Measurements from ENCODE around the gene SLC6A6. TPM values are rescaled to one million over a fixed set of nuclear protein-coding genes. Genes with fewer than 3 reads are reported as not detected.

SLC6A6 gene
- total and polyA plus RNA-seq, 8 donors = 2.1 to 11.6 (median 3.4) TPM

DNA sequence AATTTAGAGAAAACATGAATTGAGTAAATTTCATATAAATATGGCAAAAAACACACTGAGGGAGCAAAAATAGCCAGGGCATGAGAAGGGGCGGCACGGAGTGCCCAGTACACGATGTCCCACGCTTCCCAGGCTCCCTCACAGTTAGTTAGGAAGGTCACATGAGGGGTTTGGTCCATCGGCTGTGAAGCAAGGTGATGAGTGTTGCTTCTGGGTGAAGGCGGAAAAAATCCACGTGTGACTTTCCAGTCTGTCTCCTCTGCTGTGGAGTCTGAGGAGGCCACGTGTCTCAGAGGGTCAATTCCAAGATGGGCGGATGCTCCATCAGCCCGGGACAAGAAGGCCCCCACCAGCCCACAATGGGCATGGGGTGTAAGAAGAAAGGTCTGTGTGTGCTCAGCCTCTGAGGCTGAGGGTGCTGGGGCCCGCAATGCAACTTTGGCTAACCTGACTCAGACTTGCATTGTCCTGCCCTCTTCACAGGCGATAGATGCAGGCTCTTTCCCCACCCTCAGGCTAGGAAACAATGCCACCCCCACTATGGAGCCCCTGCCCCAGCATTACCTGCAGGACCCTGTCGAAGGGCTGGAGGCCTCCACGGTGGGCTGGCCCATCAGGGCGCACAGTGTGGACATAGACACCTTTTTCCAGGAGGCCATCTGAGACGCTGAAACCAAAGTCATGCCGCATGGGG lies 92.0 kb downstream of the SLC6A6 start:
- Histone ChIP-seq H3K27me3 (no peaks in the 10 kb centered on the region), H3K27ac (no peak overlapping the region), H3K9me3 (no peaks in the 10 kb centered on the region), H3K4me1 (no peaks in the 10 kb centered on the region), H3K36me3 (no peaks in the 10 kb centered on the region), H3K4me3 (no peak overlapping the region)
- intact Hi-C loops (cut with DNase I) = no loop called here
- FAIRE-seq (no peak), ATAC-seq (no peak), DNase-seq (peak in 1 of 6 donors; percentile 39)
- TF ChIP-seq, protein P1, sequence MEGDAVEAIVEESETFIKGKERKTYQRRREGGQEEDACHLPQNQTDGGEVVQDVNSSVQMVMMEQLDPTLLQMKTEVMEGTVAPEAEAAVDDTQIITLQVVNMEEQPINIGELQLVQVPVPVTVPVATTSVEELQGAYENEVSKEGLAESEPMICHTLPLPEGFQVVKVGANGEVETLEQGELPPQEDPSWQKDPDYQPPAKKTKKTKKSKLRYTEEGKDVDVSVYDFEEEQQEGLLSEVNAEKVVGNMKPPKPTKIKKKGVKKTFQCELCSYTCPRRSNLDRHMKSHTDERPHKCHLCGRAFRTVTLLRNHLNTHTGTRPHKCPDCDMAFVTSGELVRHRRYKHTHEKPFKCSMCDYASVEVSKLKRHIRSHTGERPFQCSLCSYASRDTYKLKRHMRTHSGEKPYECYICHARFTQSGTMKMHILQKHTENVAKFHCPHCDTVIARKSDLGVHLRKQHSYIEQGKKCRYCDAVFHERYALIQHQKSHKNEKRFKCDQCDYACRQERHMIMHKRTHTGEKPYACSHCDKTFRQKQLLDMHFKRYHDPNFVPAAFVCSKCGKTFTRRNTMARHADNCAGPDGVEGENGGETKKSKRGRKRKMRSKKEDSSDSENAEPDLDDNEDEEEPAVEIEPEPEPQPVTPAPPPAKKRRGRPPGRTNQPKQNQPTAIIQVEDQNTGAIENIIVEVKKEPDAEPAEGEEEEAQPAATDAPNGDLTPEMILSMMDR (IDR thresholded peaks at IDR 0.05) = no peak
- WGBS, 2 donors = 83 to 86% methylated on average over 17 of the region's 17 CpGs

DNA sequence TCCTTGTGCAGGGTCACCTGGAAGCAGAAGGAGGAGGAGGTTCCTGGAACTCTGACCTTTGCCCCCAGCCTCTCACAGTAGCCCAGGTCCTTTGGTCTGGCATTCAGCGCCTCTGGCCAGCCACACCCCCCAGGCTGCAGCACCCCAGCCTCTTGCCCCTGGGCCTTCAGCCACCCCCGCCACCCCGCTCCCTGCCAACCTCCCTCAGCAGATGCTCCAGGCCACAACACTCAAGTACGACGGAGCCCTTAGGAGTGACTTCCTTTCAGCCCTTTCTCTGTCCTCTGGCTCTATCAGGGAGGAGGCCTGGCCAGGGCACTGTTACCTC lies 92.5 kb downstream of the SLC6A6 start:
- Histone ChIP-seq H3K36me3 (no peaks in the 10 kb centered on the region), H3K27ac (no peak overlapping the region), H3K9me3 (no peaks in the 10 kb centered on the region), H3K4me3 (no peak overlapping the region), H3K27me3 (no peaks in the 10 kb centered on the region), H3K4me1 (no peaks in the 10 kb centered on the region)
- TF ChIP-seq, protein P1 (IDR thresholded peaks at IDR 0.05) = no peak
- intact Hi-C loops (cut with DNase I) = no loop called here
- WGBS, 2 donors = 75 to 87% methylated on average over 5 of the region's 5 CpGs
- DNase-seq = peak in 1 of 6 donors; percentile 35
- FAIRE-seq = no peak
- ATAC-seq = no peak

DNA sequence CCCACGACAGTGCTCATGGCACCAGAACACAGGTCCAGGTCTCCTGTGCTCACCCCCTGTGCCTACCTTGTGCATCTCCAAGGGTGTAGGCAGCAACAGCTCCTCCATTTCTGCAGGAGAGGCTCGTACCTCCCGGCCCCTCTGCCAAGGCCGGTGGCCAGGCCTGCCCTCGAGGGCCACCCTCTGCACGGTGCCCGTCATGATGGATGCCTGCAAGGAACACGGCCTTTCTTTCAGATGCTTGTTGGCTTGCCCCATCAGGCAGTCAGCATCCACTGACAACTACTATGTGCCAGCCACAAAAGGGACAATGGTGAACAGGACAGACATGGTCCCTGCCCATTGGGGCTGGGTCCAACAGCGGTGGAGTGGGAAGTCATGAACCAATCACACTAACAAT lies 93.9 kb downstream of the SLC6A6 start:
- FAIRE-seq = no peak
- 83 to 84% methylated on average over 9 of the region's 9 CpGs for WGBS, 2 donors
- Histone ChIP-seq H3K9me3 (no peaks in the 10 kb centered on the region), H3K4me1 (no peaks in the 10 kb centered on the region), H3K36me3 (no peaks in the 10 kb centered on the region), H3K4me3 (no peak overlapping the region), H3K27me3 (no peaks in the 10 kb centered on the region), H3K27ac (no peak overlapping the region)
- ATAC-seq = no peak
- DNase-seq = peak in 1 of 6 donors; percentile 47
- intact Hi-C loops (cut with DNase I) = no loop called here
- TF ChIP-seq, protein P1 (IDR thresholded peaks at IDR 0.05) = no peak

DNA sequence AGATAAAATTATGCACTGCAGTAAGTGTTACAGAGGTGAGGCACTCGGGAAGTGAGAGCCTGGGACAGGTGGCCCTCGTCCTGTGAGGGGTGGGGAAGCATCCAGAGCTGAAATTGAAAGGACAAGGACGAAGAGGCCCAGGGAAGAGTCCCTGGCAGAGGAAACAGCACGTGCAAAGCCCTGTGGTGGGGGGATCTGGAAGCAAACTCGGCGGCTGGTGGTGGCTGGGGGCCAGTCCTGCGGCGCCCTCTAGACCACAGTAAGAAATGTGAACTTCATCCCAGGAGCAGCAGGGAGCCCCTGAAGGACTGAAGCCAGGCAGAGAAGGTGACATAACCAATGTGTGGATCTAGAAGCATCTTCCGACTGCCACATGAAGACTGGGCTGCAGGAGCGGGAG lies 94.9 kb downstream of the SLC6A6 start:
- 62 to 66% methylated on average over 10 of the region's 10 CpGs for WGBS, 2 donors
- ATAC-seq (no peak), FAIRE-seq (no peak), DNase-seq (peak in 1 of 6 donors; percentile 24)
- H3K9me3 ChIP-seq = peaks cover 0 to 5% (median 0%) of the 10 kb centered on the region in 4 donors
- TF ChIP-seq, protein P1 (IDR thresholded peaks at IDR 0.05) = no peak
- intact Hi-C loops (cut with DNase I) = no loop called here
- H3K27ac ChIP-seq = no peak overlapping the region
- no peaks in the 10 kb centered on the region for H3K4me1 ChIP-seq
- no peaks in the 10 kb centered on the region for H3K27me3 ChIP-seq
- H3K36me3 ChIP-seq = no peaks in the 10 kb centered on the region
- no peak overlapping the region for H3K4me3 ChIP-seq

DNA sequence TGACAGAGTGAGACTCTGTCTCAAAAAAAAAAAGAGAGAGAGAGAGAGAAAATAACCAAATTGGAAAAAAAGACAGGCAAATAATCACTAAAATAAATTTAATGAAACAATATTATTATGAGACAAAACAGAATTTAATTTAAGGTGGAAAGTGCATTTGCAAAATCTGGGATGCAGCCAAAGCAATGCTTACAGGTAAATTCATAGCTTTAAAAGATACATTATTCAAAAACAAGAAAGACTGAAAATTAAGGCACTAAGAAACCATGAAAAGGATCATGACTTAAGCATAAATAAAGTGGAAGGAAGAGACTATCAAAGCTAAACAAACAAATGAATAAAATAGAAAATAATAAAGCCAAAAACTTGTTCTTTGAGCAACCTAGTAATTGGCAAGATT lies 100.1 kb downstream of the SLC6A6 start:
- no peaks in the 10 kb centered on the region for H3K36me3 ChIP-seq
- DNase-seq (no peak), ATAC-seq (no peak), FAIRE-seq (no peak)
- no peaks in the 10 kb centered on the region for H3K4me1 ChIP-seq
- peaks cover 0 to 5% (median 0%) of the 10 kb centered on the region in 4 donors for H3K9me3 ChIP-seq
- TF ChIP-seq, protein P1 (IDR thresholded peaks at IDR 0.05) = no peak
- no peak overlapping the region for H3K4me3 ChIP-seq
- intact Hi-C loops (cut with DNase I) = no loop called here
- no peak overlapping the region for H3K27ac ChIP-seq
- H3K27me3 ChIP-seq = no peaks in the 10 kb centered on the region

All from pancreas (tissue), 10 donors.